Mesothelial cell of epicardium (in vitro differentiated cells): ENCODE measurements around the gene ANK2. TPM values are rescaled to one million over a fixed set of nuclear protein-coding genes. Genes with fewer than 3 reads are reported as not detected.

Experiments used
- DNase-seq, 2 experiments: peaks; one replicate each; pipeline ENCODE4 v3.0.0; 2021; ENCODE audit warnings: low spot score in 2 of 2; ENCODE audit not compliant: unreplicated experiment in 2 of 2
- H3K27ac Mint-ChIP-seq: 2 replicates; pipeline ENCODE4 v1.8.0; 2021; ENCODE audit warnings: mixed read lengths
- H3K27me3 Mint-ChIP-seq: 2 replicates; pipeline ENCODE4 v1.8.0; 2021; ENCODE audit warnings: low read depth, mixed read lengths
- H3K36me3 Mint-ChIP-seq: 2 replicates; pipeline ENCODE4 v1.8.0; 2021; ENCODE audit warnings: mixed read lengths
- H3K4me1 Mint-ChIP-seq: 2 replicates; pipeline ENCODE4 v1.8.0; 2021; ENCODE audit warnings: mixed read lengths
- H3K4me3 Mint-ChIP-seq: 2 replicates; pipeline ENCODE4 v1.8.0; 2021; ENCODE audit warnings: mild to moderate bottlenecking, moderate library complexity, mixed read lengths
- H3K9me3 Mint-ChIP-seq: 2 replicates; pipeline ENCODE4 v1.8.0; 2021; ENCODE audit warnings: mixed read lengths
- CTCF ChIP-seq: fragments of 200-600 bp; sonication (generic); IDR thresholded peaks from one replicate; pipeline ENCODE4 v1.5.0; 2021; ENCODE audit warnings: antibody characterized with exemption; ENCODE audit not compliant: unreplicated experiment
- total RNA-seq: library from RNA; stranded (reverse); gene quantifications from 3 replicates; pipeline ENCODE4 v1.2.1, GENCODE V29; 2021

Gene ANK2
- total RNA-seq, 1 donor from 2014 or later: 9.2 TPM

DNA sequence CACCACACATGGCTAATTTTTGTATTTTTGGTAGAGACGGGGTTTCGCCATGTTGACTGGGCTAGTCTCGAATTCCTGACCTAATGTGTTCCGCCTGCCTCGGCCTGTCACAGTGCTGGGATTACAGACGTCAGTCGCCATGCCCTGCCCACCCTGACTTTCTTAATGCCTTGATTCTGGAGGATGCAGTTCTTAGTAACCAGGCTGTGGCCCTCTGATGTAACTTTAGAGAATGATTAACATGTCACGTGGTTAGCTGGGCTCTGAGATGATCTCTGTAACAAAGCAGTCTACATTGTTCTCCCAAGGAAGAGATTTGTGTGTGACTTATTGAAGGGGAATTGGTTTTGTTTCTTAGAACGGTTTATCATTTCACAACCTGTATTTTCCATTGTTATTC lies 30.6 kb downstream of the ANK2 start:
- Mint-ChIP-seq H3K36me3 (no peaks in the 10 kb centered on the region), H3K27ac (no peak overlapping the region), H3K27me3 (no peaks in the 10 kb centered on the region), H3K9me3 (no peaks in the 10 kb centered on the region), H3K4me1 (no peaks in the 10 kb centered on the region), H3K4me3 (no peak overlapping the region)
- DNase-seq: no peak
- no peak for TF ChIP-seq CTCF

DNA sequence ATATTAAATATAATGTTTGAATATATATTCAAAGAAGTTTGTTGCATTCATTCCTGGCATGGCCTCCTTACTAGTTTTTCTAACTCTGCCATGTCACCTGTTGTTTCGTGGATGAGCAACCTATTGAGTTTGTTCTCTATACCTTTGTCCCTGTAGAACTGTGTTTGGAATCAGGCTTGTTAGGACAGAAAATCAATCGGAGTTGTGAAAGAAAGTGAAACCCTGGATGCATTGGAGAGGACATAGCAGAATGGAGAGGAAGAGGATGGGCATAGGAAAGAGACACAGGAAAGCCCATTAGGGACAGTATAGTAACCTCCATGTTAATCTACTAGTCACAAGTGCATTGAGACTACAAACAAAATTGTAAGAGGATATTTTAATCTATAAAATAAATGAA lies 31.2 kb downstream of the ANK2 start:
- Mint-ChIP-seq H3K36me3 (no peaks in the 10 kb centered on the region), H3K9me3 (no peaks in the 10 kb centered on the region), H3K4me3 (no peak overlapping the region), H3K27me3 (no peaks in the 10 kb centered on the region), H3K4me1 (peaks cover 1% of the 10 kb centered on the region), H3K27ac (no peak overlapping the region)
- DNase-seq: no peak
- TF ChIP-seq CTCF: no peak

DNA sequence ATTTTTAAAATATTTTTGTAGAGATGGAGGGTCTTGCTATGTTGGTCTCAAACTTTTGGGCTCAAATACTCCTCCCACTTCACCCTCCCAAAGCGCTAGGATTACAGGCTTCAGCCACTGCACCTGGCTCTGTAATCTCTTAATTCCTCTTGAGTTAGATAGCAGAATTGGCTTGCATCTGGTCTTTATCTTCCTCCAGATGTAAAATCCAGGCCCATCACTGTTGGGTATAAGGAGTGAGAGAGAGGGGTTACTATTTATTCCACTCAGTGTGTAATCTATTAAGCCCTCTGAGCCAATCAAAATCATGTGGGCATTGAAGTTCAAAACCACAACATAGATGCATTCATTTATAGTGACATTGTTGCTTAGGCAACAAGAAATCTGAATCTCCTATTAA lies 33.9 kb downstream of the ANK2 start:
- H3K36me3 Mint-ChIP-seq: no peaks in the 10 kb centered on the region
- H3K27ac Mint-ChIP-seq: no peak overlapping the region
- no peaks in the 10 kb centered on the region for H3K27me3 Mint-ChIP-seq
- H3K9me3 Mint-ChIP-seq: no peaks in the 10 kb centered on the region
- H3K4me1 Mint-ChIP-seq: peaks cover 3% of the 10 kb centered on the region
- no peak for TF ChIP-seq CTCF
- H3K4me3 Mint-ChIP-seq: no peak overlapping the region
- no peak for DNase-seq

DNA sequence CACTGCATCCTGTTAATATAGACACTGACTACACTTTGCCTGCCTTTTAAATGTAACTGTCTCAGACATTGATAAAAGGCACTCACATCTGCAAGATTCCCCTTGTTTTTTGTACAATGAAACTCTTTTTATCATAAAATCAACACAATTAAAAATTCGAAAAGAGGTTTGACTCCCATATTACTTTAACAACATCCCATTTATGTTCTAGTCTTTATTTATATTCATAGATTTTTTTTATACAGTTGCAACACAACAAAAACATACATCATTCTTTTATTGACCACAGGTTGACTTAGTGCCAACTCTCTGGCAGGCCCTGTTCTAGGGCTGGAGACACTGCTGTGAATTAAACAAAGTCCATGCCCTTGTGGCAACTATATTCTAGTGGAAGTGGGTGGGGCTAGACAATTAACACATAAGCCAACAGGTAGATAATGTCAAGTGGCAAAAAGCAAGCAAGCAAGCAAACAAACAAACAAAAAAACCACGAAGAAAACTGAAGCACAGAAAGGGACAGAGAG lies 36.8 kb downstream of the ANK2 start:
- Mint-ChIP-seq H3K4me3 (no peak overlapping the region), H3K36me3 (no peaks in the 10 kb centered on the region), H3K9me3 (no peaks in the 10 kb centered on the region), H3K4me1 (peaks cover 3% of the 10 kb centered on the region), H3K27me3 (no peaks in the 10 kb centered on the region), H3K27ac (no peak overlapping the region)
- no peak for DNase-seq
- TF ChIP-seq CTCF: no peak

DNA sequence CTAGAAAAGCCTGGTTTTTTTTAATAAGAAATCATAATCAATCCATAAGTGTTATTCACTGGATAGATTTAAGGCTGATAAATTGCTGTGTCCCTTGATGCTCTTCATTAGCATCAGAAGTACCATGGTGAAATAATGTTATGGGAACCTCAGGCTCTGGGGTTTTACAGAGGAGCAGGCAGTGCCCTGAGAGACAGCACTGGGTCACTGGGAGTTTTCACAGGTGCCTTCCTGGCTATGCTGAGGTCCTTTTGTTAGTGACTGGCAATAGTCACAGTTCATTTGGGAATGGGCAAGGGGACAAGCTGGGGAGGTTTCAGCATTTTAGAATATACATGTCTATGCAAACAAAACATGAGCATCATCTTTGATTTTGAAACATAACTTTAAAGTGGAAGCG lies 38.6 kb downstream of the ANK2 start:
- Mint-ChIP-seq H3K27ac (no peak overlapping the region), H3K27me3 (no peaks in the 10 kb centered on the region), H3K4me3 (no peak overlapping the region), H3K36me3 (no peaks in the 10 kb centered on the region), H3K4me1 (peaks cover 3% of the 10 kb centered on the region), H3K9me3 (no peaks in the 10 kb centered on the region)
- no peak for TF ChIP-seq CTCF
- DNase-seq: no peak

DNA sequence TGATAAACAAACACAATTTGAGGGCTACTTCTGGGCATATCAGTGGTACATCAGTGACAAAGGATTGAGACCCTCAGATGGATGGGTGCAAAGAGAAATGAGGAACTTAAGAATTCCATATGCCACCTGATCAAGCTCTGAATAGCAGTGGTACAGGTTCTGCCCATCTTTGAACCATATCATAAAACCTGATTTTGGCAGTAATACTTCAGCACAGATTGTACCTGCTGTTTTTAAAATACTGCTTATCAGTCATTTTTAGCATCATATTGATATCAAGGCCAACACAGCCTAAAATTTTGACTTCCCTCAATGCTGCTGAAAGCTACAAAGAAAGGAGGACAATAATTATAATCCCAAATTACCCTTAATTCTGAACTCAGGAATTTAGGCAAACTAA lies 41.5 kb downstream of the ANK2 start:
- Mint-ChIP-seq H3K4me1 (no peaks in the 10 kb centered on the region), H3K27me3 (peaks cover 2% of the 10 kb centered on the region), H3K4me3 (no peak overlapping the region), H3K27ac (no peak overlapping the region), H3K9me3 (no peaks in the 10 kb centered on the region), H3K36me3 (no peaks in the 10 kb centered on the region)
- no peak for TF ChIP-seq CTCF
- DNase-seq: no peak
